ENCODE measurements around the gene PITPNM3.

Gene PITPNM3

DNA sequence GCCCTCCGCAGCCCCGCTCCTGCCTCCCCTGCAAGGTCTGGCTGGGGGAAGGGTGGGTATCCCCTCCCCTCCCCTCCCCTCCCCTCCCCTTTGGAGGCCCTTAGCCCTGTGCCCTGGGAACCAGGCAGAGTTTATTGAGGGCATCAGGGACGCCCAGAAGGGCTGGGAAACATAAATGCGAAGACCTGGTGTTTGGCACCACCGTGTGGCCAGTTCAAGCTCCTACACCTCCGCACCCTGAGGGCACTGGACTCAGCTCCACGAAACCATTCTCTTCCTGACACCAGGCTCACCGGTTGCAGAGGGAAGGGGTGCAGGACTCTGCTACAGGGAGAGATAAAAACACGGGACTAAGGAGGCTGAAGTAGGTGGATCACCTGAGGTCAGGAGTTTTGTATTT, 120.4 kb downstream of the PITPNM3 start:
- DNase-seq: peak; percentile 69

- no peak for DNase-seq
Measured at GRCh38 chr17:6435051-6435450, 121.3 kb downstream of the PITPNM3 start, which contains the start of gene AIPL1. Gene AIPL1, minus strand, starts transcription at chr17:6435121. Its CDS starts 17 bp downstream, at chr17:6435104.

- DNase-seq: no peak
Measured at GRCh38 chr17:6430769-6431168, 125.6 kb downstream of the PITPNM3 start.

DNA sequence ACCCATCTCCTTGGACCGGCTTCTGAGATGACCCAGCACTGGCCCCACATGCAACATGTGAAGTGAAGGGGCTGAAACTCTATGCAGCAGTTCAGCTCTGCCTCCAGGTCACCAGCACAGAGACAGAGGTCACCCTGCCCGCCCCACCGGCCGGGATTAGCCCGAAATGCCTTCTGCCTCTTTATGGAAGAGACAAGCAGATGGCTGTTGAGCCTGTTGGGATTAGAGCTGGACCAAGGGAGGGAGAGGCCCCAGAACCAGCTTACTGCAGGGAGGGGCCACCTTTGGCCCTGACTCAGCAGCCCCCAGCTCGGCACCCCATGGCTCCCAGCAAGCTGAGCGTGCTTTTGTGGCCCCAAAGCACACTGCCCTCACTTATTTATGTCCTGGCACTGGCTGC, 127.1 kb downstream of the PITPNM3 start:
- no peak for DNase-seq

DNA sequence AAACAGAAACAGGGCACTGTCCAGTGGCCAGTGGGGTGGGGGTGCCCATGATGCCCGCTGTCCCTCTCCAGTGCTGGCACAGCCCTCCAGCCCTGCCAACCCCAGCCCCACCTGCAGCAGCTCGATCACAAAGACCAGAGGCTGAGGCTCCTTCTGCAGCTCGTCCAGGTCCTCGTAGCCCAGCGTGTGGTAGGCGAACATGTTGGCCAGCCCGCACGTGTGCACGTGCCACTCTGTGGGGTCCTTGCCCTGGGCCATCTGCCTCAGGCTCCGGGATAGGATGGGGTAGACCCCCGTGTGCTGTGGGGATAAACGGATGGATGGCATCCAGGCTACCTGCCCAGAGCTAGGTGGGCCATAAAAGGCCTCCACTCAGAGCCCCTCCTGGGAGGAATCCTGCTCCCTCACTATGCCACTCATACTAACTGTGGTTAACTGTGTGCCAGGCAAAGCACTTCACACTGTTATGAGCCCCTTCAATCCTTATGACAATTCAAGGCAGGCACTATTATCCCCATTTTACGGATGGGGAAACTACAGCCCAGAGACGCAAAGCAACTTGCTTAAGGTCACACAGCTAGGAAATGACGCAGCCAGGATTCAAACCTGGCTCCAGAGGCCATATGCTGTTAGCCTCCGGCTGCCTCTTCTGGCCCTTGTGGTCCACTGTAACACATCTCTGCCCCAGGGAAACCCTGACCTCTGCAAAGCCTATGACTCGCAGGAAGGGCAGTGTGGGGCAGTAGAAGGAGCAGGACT, 128.0 kb downstream of the PITPNM3 start:
- no peak for DNase-seq

DNA sequence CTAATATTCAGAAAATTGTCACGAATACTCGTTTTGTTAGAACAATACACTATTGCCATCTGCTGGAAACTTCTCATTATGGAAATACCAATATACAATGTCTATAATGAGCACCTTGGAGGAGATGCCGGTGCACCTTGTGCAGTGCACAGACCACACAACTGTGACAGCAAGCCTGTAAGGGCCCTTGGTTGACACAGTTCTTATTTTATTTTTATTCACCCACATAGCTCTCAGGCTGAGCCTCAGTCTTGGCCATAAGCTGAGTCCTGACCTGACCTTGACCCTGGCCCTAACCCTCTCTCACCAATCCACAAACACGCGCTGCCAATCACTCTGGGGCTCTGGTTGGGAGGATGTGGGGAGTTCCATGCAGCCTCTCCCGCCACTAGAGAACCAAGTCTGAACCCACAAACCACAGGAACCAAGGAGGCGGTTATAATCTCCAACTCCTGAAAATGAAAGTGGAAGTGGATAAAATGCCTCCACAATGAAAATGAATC, 129.0 kb downstream of the PITPNM3 start:
- no peak for DNase-seq

- DNase-seq: no peak
Measured at GRCh38 chr17:6426356-6427101, 129.8 kb downstream of the PITPNM3 start.

DNA sequence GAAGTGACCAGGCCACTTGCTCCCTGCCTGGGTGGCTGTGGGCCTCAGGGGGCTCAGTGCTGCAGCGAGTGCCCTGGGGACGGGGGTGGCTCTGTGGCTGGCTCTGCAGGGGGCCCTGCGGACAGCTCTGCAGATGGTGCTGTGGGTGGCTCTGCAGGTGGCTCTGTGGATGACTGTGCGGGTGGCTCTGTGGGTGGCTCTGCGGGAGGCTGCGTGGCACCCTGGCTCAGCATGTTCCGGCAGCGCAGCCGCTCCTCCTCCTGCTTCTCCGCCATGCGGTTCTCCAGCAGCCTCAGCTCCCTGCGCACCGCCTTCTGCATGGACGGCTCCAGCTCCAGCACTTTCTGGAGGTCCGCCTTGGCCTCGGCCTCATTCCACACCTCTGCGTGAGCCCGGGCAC, 130.9 kb downstream of the PITPNM3 start:
- no peak for DNase-seq

GRCh38 chr17:6423931-6424330, 132.4 kb downstream of the PITPNM3 start:
- no peak for DNase-seq

DNA sequence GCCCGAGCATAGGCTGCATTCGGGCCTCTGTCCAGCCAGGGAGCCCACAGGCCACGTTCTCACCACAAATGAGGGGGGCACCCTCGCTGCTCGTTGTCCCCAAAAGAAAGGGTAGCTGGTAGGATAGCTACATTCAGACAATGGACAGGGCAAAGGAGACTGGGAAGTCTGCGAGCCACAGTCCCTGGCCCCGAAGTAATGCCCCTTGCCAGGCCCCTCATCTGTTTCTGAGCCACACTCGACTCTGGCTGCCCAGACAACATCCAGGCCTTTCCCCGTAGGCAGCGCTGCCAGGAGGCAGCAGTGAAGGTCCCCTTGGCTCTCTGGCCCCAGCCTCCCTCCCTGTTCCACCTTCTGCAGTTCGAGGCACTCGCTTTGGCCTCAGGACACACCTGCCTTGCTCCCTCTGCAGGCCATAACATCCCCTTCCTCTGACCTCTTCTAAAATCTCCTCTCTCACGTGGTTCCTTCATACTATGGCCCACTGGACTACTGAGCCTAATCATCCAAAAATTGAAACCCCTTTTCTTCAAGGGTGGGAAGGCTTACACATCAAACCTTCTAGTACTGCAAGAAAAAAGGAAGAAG, 133.6 kb downstream of the PITPNM3 start:
- no peak for DNase-seq

- DNase-seq: peak; percentile 72
Measured at GRCh38 chr17:6421700-6422604, 134.4 kb downstream of the PITPNM3 start.

DNA sequence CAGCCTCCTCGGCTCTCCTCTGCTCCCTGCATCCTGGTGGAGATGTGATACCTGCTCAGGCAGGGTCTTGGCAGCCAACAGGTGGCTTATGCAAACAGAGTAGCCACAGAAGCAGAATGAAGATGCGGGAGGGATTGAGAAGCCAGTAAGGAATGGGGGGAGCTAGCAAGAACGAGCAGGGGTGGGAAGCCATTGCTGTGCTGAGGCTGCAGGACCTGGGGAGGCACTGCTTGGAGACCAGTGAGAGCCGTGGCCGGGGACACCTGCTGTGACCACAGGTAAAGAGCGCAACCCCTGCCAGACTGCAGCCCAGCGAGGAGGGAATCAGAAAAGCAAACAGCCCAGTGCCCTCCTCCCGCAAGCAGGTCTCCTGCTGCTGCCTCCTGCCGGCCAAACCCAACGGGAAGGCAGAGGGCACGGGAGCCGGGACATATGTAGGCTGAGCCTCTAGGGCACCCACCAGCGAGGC, 136.1 kb downstream of the PITPNM3 start:
- peak; percentile 12 for DNase-seq

DNA sequence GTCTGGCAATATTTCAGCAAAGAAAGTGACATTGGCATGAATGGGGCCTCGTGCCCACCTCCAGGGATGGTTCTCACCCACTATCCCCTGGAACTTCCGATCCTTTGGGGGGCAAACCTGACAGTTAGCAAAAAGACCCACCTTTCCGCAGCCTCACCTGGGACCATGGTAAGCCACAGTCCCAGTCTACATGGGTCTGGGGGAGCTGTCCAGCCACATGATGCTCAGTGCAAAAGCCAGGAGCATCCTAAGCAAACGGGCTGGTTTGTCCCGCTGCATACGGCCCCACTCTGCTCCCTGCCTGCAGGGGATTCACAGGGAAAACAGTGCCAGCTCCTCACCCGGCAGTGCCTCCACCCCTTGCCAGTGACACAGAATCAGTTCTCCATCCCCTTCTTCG, 140.7 kb downstream of the PITPNM3 start:
- DNase-seq: no peak

DNA sequence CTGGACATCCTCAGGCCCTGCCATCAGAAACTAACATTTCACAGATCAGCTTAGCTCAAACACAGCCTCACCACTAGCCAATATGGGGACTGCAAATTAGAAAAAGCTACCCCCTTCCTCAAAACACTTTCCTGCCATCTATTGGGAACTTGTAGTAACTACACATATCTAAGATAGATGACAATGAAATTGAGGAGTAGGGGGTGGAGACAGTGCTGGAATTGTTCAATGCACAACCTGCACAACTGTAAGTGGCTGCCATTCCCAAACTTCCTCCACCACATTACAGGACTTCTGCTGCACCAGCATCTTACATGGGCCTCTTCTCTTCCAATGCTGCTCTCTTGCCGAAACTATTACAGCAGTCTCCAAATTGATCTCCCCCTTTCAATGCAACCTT, 143.3 kb downstream of the PITPNM3 start:
- peak; percentile 71 for DNase-seq

DNA sequence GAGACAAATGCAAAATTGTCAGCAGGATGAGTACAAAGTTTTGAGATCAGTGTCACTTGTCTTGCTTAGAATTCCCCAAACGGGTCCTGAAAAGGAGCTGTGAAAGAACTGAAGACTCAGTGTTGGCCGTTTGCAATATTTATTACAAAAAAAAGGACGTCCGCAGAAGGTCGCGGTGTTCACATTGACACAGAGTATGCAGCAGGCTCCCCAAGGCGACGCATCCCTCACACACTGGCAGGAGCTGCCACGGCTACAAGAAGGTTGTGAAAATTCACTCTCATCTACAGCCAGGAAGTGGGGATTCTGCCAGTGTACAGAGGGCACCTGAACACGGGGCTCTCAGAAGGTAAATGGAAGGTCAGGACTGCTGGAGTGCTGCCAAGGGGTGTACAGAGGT, 147.6 kb downstream of the PITPNM3 start:
- no peak for DNase-seq

- DNase-seq: no peak
Measured at GRCh38 chr17:6408276-6408675, 148.1 kb downstream of the PITPNM3 start.

GRCh38 chr17:6402258-6402657, 154.1 kb downstream of the PITPNM3 start:
- DNase-seq: no peak

Data from NCI-H1436 (cell line).